Osteoblast (primary cell): ENCODE measurements around the gene PCCA. TPM values are rescaled to one million over a fixed set of nuclear protein-coding genes. Genes with fewer than 3 reads are reported as not detected.

ENCODE experiments used
- DNase-seq: peaks from one replicate; pipeline ENCODE4 v3.0.0; 2011; ENCODE audit warnings: low spot score, mixed read lengths; ENCODE audit not compliant: insufficient read length; ENCODE audit errors: missing footprints
- H2AFZ ChIP-seq: 2 replicates; pipeline ENCODE4 v1.6.0; 2011; ENCODE audit warnings: mild to moderate bottlenecking, low read length
- H3K27ac ChIP-seq: 2 replicates; pipeline ENCODE4 v1.5.1; 2011; ENCODE audit warnings: mild to moderate bottlenecking, low read depth, low read length, moderate library complexity
- H3K27me3 ChIP-seq: 2 replicates; pipeline ENCODE4 v1.6.0; 2012; ENCODE audit warnings: mild to moderate bottlenecking, control low read depth, inconsistent platforms, low read length, moderate library complexity; ENCODE audit not compliant: insufficient read depth
- H3K36me3 ChIP-seq: 2 replicates; pipeline ENCODE4 v1.5.1; 2011; ENCODE audit warnings: mild to moderate bottlenecking, low read length, control low read depth, moderate library complexity; ENCODE audit not compliant: insufficient read depth
- H3K4me1 ChIP-seq: 2 replicates; pipeline ENCODE4 v1.5.1; 2011; ENCODE audit warnings: mild to moderate bottlenecking, low read length, control low read depth, moderate library complexity; ENCODE audit not compliant: insufficient read depth
- H3K4me2 ChIP-seq: 2 replicates; pipeline ENCODE4 v1.6.0; 2011; ENCODE audit warnings: mild to moderate bottlenecking, low read length; ENCODE audit not compliant: insufficient read depth
- H3K4me3 ChIP-seq: fragments of 200-600 bp; sonication (generic); 3 replicates; pipeline ENCODE4 v1.5.1; 2012; ENCODE audit warnings: mild to moderate bottlenecking, low read length, inconsistent platforms; ENCODE audit not compliant: insufficient read depth
- H3K79me2 ChIP-seq: 2 replicates; pipeline ENCODE4 v1.6.0; 2012; ENCODE audit warnings: mild to moderate bottlenecking, low read length, control low read depth, inconsistent platforms; ENCODE audit not compliant: insufficient read depth
- H3K9me3 ChIP-seq: 2 replicates; pipeline ENCODE4 v1.5.1; 2011; ENCODE audit warnings: low read depth, low read length, control low read depth
- H4K20me1 ChIP-seq: 2 replicates; pipeline ENCODE4 v1.6.0; 2012; ENCODE audit warnings: mild to moderate bottlenecking, low read length, control low read depth; ENCODE audit not compliant: insufficient read depth
- CTCF ChIP-seq: IDR thresholded peaks from 2 replicates; pipeline ENCODE4 v1.5.1; 2011; ENCODE audit warnings: mild to moderate bottlenecking, low read depth, low read length, moderate library complexity; ENCODE audit errors: extremely low read depth
- total RNA-seq: library from RNA; depleted of rRNA; stranded (reverse); fragments of >200 nt; gene quantifications from 2 replicates; pipeline ENCODE4 v1.2.3, GENCODE V29; 2012

Gene PCCA
- total RNA-seq, 1 donor = 40.5 TPM

- Histone ChIP-seq H2AFZ (no peak overlapping the region), H3K4me3 (no peak overlapping the region), H3K27me3 (no peaks in the 10 kb centered on the region), H3K9me3 (no peaks in the 10 kb centered on the region), H3K36me3 (no peaks in the 10 kb centered on the region), H3K4me1 (no peaks in the 10 kb centered on the region), H4K20me1 (no peaks in the 10 kb centered on the region), H3K27ac (no peak overlapping the region), H3K4me2 (no peak overlapping the region), H3K79me2 (no peaks in the 10 kb centered on the region)
- TF ChIP-seq CTCF = no peak
- DNase-seq = no peak
Observed at GRCh38 chr13:100302391-100302790, 213.5 kb downstream of the PCCA start.

GRCh38 chr13:100304229-100304628 lies 215.3 kb downstream of the PCCA start:
- Histone ChIP-seq H2AFZ (no peak overlapping the region), H3K9me3 (no peaks in the 10 kb centered on the region), H3K27ac (no peak overlapping the region), H3K4me1 (no peaks in the 10 kb centered on the region), H3K27me3 (no peaks in the 10 kb centered on the region), H4K20me1 (no peaks in the 10 kb centered on the region), H3K79me2 (no peaks in the 10 kb centered on the region), H3K4me3 (no peak overlapping the region), H3K4me2 (no peak overlapping the region), H3K36me3 (no peaks in the 10 kb centered on the region)
- DNase-seq = no peak
- no peak for TF ChIP-seq CTCF

- H3K9me3 ChIP-seq = no peaks in the 10 kb centered on the region
- no peak for TF ChIP-seq CTCF
- no peak for DNase-seq
Observed at GRCh38 chr13:100305398-100305797, 216.5 kb downstream of the PCCA start.

DNA sequence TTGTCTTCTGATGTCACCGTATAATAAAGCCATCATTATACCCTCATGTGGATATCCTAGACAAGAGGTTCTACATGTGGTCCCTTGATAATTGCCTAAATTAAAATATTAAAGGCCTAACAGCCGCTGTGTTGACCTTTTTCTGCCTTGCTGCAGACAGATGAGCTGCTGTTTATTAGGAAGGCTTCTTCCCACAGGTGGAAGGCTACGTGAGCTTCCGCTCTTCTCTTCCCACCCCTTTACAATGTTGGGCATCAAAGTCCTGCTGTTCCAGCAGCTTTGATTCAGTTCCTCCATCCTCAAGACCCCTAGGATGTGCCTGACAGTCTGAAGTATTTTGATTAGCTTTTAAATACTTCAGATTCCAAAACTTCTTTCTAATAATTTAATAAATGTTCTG lies 217.1 kb downstream of the PCCA start:
- no peaks in the 10 kb centered on the region for H3K36me3 ChIP-seq
- no peak overlapping the region for H3K4me2 ChIP-seq
- H3K4me3 ChIP-seq = no peak overlapping the region
- H3K9me3 ChIP-seq = no peaks in the 10 kb centered on the region
- no peak overlapping the region for H2AFZ ChIP-seq
- H3K27ac ChIP-seq = no peak overlapping the region
- no peaks in the 10 kb centered on the region for H3K27me3 ChIP-seq
- no peak for TF ChIP-seq CTCF
- no peak for DNase-seq
- H3K4me1 ChIP-seq = no peaks in the 10 kb centered on the region
- H4K20me1 ChIP-seq = no peaks in the 10 kb centered on the region
- no peaks in the 10 kb centered on the region for H3K79me2 ChIP-seq

More at GRCh38 chr13:100305398-100305797, 216.5 kb downstream of the PCCA start:
- Histone ChIP-seq H3K27me3 (no peaks in the 10 kb centered on the region), H3K36me3 (no peaks in the 10 kb centered on the region), H3K79me2 (no peaks in the 10 kb centered on the region), H4K20me1 (no peaks in the 10 kb centered on the region), H3K4me3 (no peak overlapping the region), H3K27ac (no peak overlapping the region), H2AFZ (no peak overlapping the region), H3K4me2 (no peak overlapping the region), H3K4me1 (no peaks in the 10 kb centered on the region)
